OCI-LY7 (cell line): ENCODE results near the gene WSB2.

Experiments used
- CTCF ChIP-seq: fragments of 200-600 bp; sonication (generic); conservative IDR thresholded peaks from 2 replicates; pipeline ENCODE4 v1.5.1; 2014; ENCODE audit warnings: mild to moderate bottlenecking, antibody characterized with exemption, low read length, moderate library complexity, mixed read lengths
- EZH2phosphoT487 ChIP-seq: fragments of 200-600 bp; sonication (generic); IDR thresholded peaks from 2 replicates; pipeline ENCODE4 v1.6.1; 2018; ENCODE audit warnings: low read depth, borderline replicate concordance, mild to moderate bottlenecking, mixed run types, antibody characterized with exemption, low read length, moderate library complexity, mixed read lengths

GRCh38 chr12:118042091-118042490 is 18.9 kb downstream of the WSB2 start:
- no peak for TF ChIP-seq CTCF
- TF ChIP-seq EZH2phosphoT487, result no peak
